COLO668 (cell line): ENCODE results near the gene KRTAP9-8.
A peak's percentile ranks its signal among the peaks of the same experiment; 100 is the strongest.
"Not testable (repeated sequence)": the region's sequence is repeated elsewhere in the genome, so short reads cannot be mapped to it uniquely, and the experiment has no call there.

Source experiments
- DNase-seq: peaks from one replicate; lab custom pipeline; 2025; ENCODE audit not compliant: unreplicated experiment; lab: John Stamatoyannopoulos, UW

The KRTAP9-8 gene

GRCh38 chr17:41255381-41256290, 17.8 kb downstream of the KRTAP9-8 start, which contains the start of gene KRTAP9-9:
TSS of gene KRTAP9-9 (plus strand) at chr17:41255384.
- DNase-seq = peak; percentile 2

GRCh38 chr17:41256291-41256685, 18.5 kb downstream of the KRTAP9-8 start:
- no peak for DNase-seq

DNA sequence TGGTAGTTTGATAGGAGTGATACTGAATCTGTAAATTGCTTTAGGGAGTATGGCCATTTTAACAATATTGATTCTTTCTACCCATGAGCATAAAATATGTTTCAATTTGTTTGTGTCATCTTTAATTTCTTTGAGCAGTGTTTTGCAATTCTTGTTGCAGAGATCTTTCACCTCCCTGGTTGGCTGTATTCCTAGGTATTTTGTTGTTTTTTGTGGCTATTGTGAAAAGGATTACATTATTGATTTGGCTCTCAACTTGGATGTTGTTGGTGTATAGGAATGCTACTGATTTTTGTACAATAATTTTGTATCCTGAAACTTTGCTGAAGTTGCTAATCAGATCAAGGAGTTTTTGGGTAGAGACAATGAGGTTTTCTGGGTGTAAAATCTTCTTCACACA, 20.6 kb downstream of the KRTAP9-8 start:
- no peak for DNase-seq

- no peak for DNase-seq
These were observed 25.4 kb downstream of the KRTAP9-8 start for GRCh38 chr17:41263212-41263611.

DNA sequence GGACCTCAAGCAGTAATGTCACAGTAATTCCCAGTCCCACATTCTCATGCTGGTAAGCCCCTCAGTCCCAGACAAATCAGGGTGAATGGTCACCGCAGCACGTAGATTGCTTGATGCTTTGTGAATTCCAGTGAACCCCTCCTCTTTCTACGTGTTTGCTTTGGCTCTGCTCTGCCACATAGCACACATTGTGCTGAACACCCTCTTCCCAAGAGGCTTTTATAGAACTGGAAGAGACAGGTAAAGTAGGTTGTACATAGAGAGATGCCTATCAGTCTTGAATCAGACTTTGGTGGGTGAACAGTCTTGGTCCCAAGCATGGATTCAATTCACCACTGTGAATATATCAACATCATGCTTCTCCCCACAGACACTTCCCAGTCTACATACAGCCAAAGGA, 26.8 kb downstream of the KRTAP9-8 start:
- no peak for DNase-seq

- no peak for DNase-seq
These were observed 27.3 kb downstream of the KRTAP9-8 start, which contains the start of gene KRTAP9-6 for GRCh38 chr17:41265078-41265477. TSS of gene KRTAP9-6 (plus strand) at chr17:41265378. CDS start at chr17:41265378, 0 bp downstream.

- no peak for DNase-seq
These were observed 29.9 kb downstream of the KRTAP9-8 start for GRCh38 chr17:41267711-41268110.

GRCh38 chr17:41271323-41271722, 33.5 kb downstream of the KRTAP9-8 start:
- DNase-seq = not testable (repeated sequence)

DNA sequence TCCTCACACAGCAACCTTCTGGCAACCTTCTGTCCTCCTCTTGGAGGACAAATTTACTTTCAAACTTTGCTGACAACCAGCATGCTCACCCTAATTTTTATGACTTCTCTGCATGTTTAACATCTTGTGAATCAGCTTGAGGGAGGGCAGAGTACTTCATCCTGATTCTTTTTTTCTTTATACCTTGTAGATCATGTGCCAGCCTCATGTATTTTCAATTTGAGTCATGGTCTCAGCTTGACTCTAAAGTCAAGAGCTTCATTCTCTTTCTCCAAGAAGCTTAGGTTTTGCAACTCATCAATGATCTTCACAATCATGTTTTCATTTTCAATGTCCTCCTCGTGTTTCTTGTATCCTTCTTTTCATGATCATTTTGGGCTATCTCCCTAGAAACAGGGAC, 34.1 kb downstream of the KRTAP9-8 start:
- no peak for DNase-seq

DNA sequence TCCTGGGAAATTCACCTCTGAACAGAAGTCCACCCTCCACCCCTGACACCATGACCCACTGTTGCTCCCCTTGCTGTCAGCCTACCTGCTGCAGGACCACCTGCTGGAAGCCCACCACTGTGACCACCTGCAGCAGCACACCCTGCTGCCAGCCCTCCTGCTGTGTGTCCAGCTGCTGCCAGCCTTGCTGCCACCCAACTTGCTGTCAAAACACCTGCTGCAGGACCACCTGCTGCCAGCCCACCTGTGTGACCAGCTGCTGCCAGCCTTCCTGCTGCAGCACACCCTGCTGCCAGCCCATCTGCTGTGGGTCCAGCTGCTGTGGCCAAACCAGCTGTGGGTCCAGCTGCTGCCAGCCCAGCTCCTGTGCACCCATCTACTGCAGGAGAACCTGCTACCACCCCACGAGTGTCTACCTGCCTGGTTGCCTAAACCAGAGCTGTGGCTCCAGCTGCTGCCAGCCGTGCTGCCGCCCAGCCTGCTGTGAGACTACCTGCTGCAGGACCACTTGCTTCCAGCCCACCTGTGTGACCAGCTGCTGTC, 37.9 kb downstream of the KRTAP9-8 start, which contains the start of gene KRTAP9-7:
Gene KRTAP9-7 (plus strand): TSS at position 51 of the 543 bp plus-strand sequence. CDS start 0 bp downstream, at position 51.
- not testable (repeated sequence) for DNase-seq

- no peak for DNase-seq
These were observed 40.6 kb downstream of the KRTAP9-8 start for GRCh38 chr17:41278176-41278955.

GRCh38 chr17:41284043-41284442, 46.2 kb downstream of the KRTAP9-8 start:
- no peak for DNase-seq

DNA sequence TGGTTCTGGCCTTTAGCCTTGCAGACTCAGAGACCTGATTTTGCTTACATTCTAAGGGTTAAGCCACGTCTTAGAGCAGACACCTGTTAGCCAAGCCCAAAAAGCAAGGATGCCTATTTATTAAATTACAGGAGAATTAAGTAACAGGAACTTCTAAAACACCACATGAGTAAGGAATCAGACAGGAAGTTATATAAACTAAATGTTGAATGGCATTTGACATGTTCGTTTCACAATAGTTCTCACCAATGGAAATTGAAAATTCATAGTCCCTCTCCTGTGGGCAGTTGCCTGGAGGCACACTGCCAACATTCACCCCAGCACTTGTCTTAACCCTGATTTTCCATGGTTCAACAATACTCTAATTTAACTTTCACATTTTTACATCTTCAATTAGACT, 46.7 kb downstream of the KRTAP9-8 start:
- DNase-seq = no peak

- no peak for DNase-seq
These were observed 49.3 kb downstream of the KRTAP9-8 start for GRCh38 chr17:41287050-41287449.
